Activated T-helper 1 cell treated with anti-CD3 and anti-CD28 coated beads, Interleukin-12 subunit alpha, Interleukin-12 subunit beta, Interleukin-2, Interleukin-4 antibody, amounts not matched to agents 30 ng/mL and 10 ng/mL and 1 ng/mL, durations not matched to agents 14 hours and 24 hours and 36 hours (primary cell): ENCODE data around the gene CLRN1. TPM values are rescaled to one million over a fixed set of nuclear protein-coding genes. Genes with fewer than 3 reads are reported as not detected.

Source experiments
- DNase-seq: peaks from one replicate; pipeline ENCODE4 v3.0.0; 2021; ENCODE audit warnings: low spot score
- H3K27ac Mint-ChIP-seq: one replicate; pipeline ENCODE4 v1.8.0; 2021; ENCODE audit warnings: mild to moderate bottlenecking, mixed read lengths
- H3K27me3 Mint-ChIP-seq: one replicate; pipeline ENCODE4 v1.8.0; 2022; ENCODE audit warnings: mild to moderate bottlenecking, moderate library complexity, mixed read lengths; ENCODE audit not compliant: insufficient read depth
- H3K36me3 Mint-ChIP-seq: one replicate; pipeline ENCODE4 v1.8.0; 2021; ENCODE audit warnings: low read depth, mixed read lengths
- H3K4me1 Mint-ChIP-seq: one replicate; pipeline ENCODE4 v1.8.0; 2021; ENCODE audit warnings: low read depth, mixed read lengths
- H3K4me3 Mint-ChIP-seq: one replicate; pipeline ENCODE4 v1.8.0; 2021; ENCODE audit warnings: mild to moderate bottlenecking, moderate library complexity, mixed read lengths
- H3K9me3 Mint-ChIP-seq: one replicate; pipeline ENCODE4 v1.8.0; 2021; ENCODE audit warnings: mixed read lengths
- intact Hi-C: fragments of 100-400 bp; cut with micrococcal nuclease; formaldehyde crosslinking; loops from one replicate; pipeline ENCODE4 v1.15.1; 2024
- total RNA-seq: library from RNA; stranded (reverse); gene quantifications from 2 replicates; pipeline ENCODE4 v1.2.3, GENCODE V29; 2022

The CLRN1 gene
- total RNA-seq, 1 donor from 2014 or later, result not detected

DNA sequence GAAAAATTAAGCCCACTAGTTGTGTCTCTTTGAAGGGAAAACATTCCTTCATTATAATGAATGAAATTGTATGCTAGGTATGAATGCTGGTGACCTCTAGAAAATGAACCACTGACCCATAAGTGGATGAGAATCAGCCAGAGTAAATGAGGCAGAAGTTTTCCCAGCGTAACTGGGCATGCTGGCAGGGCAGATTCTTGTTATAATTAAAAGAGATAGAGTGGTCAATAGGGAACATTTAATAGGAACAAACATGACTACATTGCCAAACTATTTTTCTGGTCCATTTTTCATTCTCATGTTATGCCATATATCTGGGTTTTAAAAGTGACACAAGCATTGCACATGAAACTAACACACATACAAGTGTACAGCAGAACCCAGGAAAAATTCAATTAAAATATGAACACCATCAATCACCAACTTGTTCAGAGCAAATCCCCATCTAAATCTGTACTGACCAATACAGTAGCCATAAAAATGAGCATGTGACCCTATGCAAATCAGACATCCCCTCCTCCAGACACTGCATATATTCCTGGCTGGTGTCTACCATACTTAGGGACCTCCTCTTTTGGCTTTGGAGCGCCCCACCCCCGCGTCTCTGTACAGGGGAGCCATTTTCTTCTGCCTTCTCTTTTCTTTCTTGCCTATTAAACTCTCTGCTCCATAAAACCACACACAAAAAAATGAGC is 4.0 kb downstream of the CLRN1 start:
- Mint-ChIP-seq H3K4me1 (no peaks in the 10 kb centered on the region), H3K36me3 (no peaks in the 10 kb centered on the region), H3K4me3 (no peak overlapping the region), H3K27me3 (peaks cover 8% of the 10 kb centered on the region), H3K27ac (no peak overlapping the region), H3K9me3 (no peaks in the 10 kb centered on the region)
- intact Hi-C loops, result no loop called here
- no peak for DNase-seq

- DNase-seq, result no peak
- no peak overlapping the region for H3K27ac Mint-ChIP-seq
- H3K9me3 Mint-ChIP-seq, result no peaks in the 10 kb centered on the region
- H3K4me1 Mint-ChIP-seq, result no peaks in the 10 kb centered on the region
- peaks cover 5% of the 10 kb centered on the region for H3K27me3 Mint-ChIP-seq
- no peak overlapping the region for H3K4me3 Mint-ChIP-seq
- no peaks in the 10 kb centered on the region for H3K36me3 Mint-ChIP-seq
- intact Hi-C loops, result no loop called here
Measured at GRCh38 chr3:150965436-150965835, 7.1 kb downstream of the CLRN1 start.

GRCh38 chr3:150961949-150962348 is 10.6 kb downstream of the CLRN1 start:
- H3K27ac Mint-ChIP-seq, result no peak overlapping the region
- H3K4me3 Mint-ChIP-seq, result no peak overlapping the region
- intact Hi-C loops, result no loop called here
- peaks cover 10% of the 10 kb centered on the region for H3K27me3 Mint-ChIP-seq
- DNase-seq, result no peak
- no peaks in the 10 kb centered on the region for H3K9me3 Mint-ChIP-seq
- H3K4me1 Mint-ChIP-seq, result no peaks in the 10 kb centered on the region
- H3K36me3 Mint-ChIP-seq, result no peaks in the 10 kb centered on the region

DNA sequence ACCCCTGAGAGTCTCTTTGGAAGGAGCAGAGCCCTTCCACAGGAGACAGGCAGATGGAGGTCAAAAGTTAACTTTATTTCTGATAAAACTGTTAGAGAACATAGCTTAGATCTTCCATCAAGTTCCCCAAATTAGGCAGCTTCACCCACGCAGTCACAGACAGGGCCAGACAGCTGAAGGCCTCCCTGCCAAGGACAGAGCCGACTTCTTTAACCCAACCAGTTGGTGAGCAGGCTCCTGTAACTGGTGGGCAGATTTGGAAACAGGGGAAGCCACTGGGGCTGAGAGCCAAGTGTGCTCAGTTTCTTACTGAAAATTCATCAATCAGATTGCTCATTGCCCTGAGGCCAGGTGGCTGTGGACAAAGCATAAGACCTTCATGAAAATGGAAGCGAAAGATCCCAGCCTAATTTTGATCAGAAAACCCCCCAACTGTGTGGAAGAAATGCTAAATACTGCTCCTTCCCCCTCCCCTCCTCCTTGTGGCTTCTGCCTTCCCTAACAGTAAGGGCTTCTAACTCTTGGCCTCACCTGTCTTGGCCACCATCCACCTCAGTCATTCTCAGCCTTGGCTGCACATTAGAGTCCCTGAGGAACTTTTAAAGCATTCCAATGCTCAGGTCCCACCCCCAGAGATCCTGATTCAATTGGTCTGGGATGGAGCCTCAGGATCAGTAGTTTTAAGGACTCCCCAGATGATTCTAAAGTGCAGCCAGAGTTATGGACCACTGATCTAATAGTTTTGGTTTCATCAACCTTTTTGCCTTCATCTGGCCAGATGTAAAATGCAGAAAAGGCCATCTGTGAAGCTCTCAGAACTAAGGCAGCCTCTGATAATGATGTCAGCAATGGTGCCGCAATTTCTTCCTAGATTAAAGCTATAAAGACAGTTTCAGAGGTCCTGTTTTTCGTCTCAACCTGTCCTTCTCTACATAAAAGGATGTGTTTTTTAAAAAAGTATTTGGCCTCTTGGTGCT is 11.5 kb downstream of the CLRN1 start:
- no peak overlapping the region for H3K4me3 Mint-ChIP-seq
- no peak for DNase-seq

DNA sequence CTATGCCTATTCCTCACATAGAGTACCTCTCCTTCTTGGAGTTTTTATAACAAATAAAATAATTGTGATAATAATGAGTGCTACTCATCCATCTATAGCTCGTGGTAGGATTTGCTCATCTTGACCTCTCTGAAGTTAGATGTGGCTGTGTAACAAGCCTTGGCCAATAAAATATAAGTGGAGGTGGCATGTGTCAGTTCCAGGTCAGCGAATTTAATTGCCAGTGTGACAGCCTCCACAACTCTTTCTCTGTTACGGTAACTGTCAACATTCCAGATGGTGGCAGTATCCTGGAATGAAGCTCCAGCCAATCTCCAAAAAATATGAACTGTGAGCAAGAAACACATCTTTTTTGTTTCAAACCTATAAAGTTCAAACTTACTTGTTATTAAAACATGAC is 13.8 kb downstream of the CLRN1 start:
- H3K27me3 Mint-ChIP-seq, result peaks cover 12% of the 10 kb centered on the region
- no peak for DNase-seq
- H3K27ac Mint-ChIP-seq, result no peak overlapping the region
- intact Hi-C loops, result no loop called here
- H3K9me3 Mint-ChIP-seq, result no peaks in the 10 kb centered on the region
- no peaks in the 10 kb centered on the region for H3K4me1 Mint-ChIP-seq
- H3K36me3 Mint-ChIP-seq, result no peaks in the 10 kb centered on the region
- H3K4me3 Mint-ChIP-seq, result no peak overlapping the region

More for the DNA sequence above, 11.5 kb downstream of the CLRN1 start:
- no peaks in the 10 kb centered on the region for H3K36me3 Mint-ChIP-seq
- no peaks in the 10 kb centered on the region for H3K4me1 Mint-ChIP-seq
- no peak overlapping the region for H3K27ac Mint-ChIP-seq
- intact Hi-C loops, result no loop called here
- H3K27me3 Mint-ChIP-seq, result peaks cover 11% of the 10 kb centered on the region
- no peaks in the 10 kb centered on the region for H3K9me3 Mint-ChIP-seq

DNA sequence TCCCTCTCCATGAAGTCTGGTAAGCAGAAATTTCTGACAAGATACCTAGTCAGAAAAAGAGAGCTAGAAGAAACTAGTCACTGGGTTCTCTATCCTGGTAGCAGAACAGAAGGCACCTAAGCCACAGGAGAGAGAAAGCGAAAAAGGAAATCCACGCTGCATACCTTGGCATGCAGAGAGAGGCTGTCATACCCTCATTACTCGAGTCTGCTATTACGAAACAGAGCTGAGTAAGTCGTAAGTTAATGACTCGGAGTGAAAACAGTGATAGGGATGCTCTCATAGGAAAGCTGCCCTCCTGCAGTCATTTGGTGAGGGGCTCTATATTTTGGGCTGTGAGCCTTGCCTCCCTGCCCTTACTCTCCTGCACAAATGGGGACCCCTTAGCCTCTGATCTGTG is 16.2 kb downstream of the CLRN1 start:
- no peak for DNase-seq
- Mint-ChIP-seq H3K4me1 (no peaks in the 10 kb centered on the region), H3K36me3 (no peaks in the 10 kb centered on the region), H3K27ac (no peak overlapping the region), H3K4me3 (no peak overlapping the region), H3K27me3 (peaks cover 17% of the 10 kb centered on the region), H3K9me3 (no peaks in the 10 kb centered on the region)
- intact Hi-C loops, result no loop called here

GRCh38 chr3:150951923-150952322 is 20.6 kb downstream of the CLRN1 start:
- H3K4me3 Mint-ChIP-seq, result no peak overlapping the region
- H3K4me1 Mint-ChIP-seq, result no peaks in the 10 kb centered on the region
- DNase-seq, result no peak
- peaks cover 16% of the 10 kb centered on the region for H3K27me3 Mint-ChIP-seq
- no peaks in the 10 kb centered on the region for H3K9me3 Mint-ChIP-seq
- no peaks in the 10 kb centered on the region for H3K36me3 Mint-ChIP-seq
- H3K27ac Mint-ChIP-seq, result no peak overlapping the region
- intact Hi-C loops, result no loop called here

DNA sequence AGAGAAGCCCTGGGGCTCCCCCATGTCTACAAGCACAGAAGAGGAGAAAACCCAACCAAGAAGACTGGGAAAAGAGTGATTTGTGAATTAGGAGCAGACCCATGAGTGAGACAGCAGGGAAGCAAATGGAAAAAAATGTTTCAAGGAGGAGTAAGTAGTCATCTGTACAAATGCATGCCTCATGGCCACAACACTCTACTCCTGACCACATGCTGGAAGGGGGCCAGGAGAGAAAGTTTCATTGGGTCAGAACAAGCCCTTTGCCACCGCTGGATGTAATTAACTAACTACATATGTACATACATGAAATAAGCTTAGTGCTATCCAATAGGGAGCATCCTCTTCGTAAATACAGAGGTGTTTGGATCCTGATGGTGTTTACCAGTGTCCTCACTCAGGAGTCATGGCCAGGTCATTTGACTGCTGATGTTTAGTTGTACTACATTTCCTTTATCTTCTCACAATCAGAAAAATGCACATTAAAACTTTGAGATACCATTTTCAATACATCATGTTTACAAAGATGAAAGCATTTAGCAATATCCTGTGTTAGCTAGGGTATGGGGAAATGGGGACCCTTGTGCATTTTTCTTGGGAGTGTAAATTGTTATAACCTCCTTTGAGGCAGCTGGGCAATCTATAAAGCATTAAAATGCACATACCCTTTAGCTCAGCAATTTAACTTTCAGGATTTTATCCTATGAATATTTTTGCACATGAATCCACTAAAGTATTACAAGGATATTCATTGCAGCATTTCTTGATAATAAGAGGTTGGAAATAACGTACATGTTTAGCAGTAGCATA is 27.1 kb downstream of the CLRN1 start:
- Mint-ChIP-seq H3K27me3 (peaks cover 8% of the 10 kb centered on the region), H3K9me3 (no peaks in the 10 kb centered on the region), H3K36me3 (no peaks in the 10 kb centered on the region), H3K4me1 (no peaks in the 10 kb centered on the region), H3K27ac (no peak overlapping the region), H3K4me3 (no peak overlapping the region)
- intact Hi-C loops, result no loop called here
- no peak for DNase-seq

DNA sequence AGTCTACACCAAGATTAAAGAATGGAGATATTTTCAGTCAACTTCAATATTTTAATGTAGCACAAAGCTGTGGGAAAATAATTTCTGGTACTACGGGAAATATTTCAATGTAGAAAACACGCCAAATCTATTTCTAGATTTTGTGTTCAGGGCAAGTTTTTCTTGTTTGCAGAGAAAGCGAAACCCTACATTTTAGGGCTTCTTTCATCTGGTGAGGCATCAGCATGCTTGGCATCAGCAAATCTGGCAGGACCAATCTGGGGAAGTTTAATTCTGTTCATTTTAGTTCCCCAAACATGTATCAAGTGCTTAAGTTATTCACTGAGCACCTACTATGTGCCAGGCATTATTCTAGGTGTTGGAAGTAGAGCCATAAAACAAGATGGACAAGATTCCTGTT is 30.3 kb downstream of the CLRN1 start:
- DNase-seq, result no peak
- Mint-ChIP-seq H3K4me1 (no peaks in the 10 kb centered on the region), H3K27ac (no peak overlapping the region), H3K27me3 (peaks cover 6% of the 10 kb centered on the region), H3K9me3 (no peaks in the 10 kb centered on the region), H3K4me3 (no peak overlapping the region), H3K36me3 (no peaks in the 10 kb centered on the region)
- intact Hi-C loops, result no loop called here

DNA sequence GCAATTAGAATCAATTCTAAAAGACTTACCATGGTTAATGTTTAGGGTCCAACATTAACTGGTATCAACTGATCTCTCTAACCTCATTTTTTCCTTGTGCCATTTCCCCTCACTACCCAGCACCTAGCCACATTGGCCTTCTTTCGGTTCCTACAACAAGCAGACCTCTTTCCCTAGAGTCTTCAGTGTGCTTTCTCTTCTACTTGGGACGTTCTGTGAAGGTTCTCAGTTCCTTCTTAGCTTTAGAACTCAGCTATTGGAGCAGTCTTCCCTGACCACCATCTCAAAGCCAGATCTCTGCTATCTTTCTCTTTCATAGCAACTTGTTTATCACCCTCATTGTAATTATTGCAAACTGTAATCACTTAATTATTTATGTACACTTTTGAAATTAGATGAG is 35.8 kb downstream of the CLRN1 start:
- no peak for DNase-seq
- H3K27ac Mint-ChIP-seq, result no peak overlapping the region
- intact Hi-C loops, result no loop called here
- H3K4me1 Mint-ChIP-seq, result no peaks in the 10 kb centered on the region
- no peak overlapping the region for H3K4me3 Mint-ChIP-seq
- H3K9me3 Mint-ChIP-seq, result no peaks in the 10 kb centered on the region
- H3K27me3 Mint-ChIP-seq, result peaks cover 21% of the 10 kb centered on the region
- no peaks in the 10 kb centered on the region for H3K36me3 Mint-ChIP-seq

GRCh38 chr3:150933473-150933995 is 39.0 kb downstream of the CLRN1 start:
- H3K36me3 Mint-ChIP-seq, result no peaks in the 10 kb centered on the region
- DNase-seq, result no peak
- intact Hi-C loops, result no loop called here
- H3K4me1 Mint-ChIP-seq, result no peaks in the 10 kb centered on the region
- H3K4me3 Mint-ChIP-seq, result no peak overlapping the region
- H3K27ac Mint-ChIP-seq, result no peak overlapping the region
- no peaks in the 10 kb centered on the region for H3K9me3 Mint-ChIP-seq
- H3K27me3 Mint-ChIP-seq, result peaks cover 29% of the 10 kb centered on the region

- intact Hi-C loops, result no loop called here
- no peak overlapping the region for H3K4me3 Mint-ChIP-seq
- H3K27ac Mint-ChIP-seq, result no peak overlapping the region
- peaks cover 29% of the 10 kb centered on the region for H3K27me3 Mint-ChIP-seq
- DNase-seq, result no peak
- H3K36me3 Mint-ChIP-seq, result no peaks in the 10 kb centered on the region
- no peaks in the 10 kb centered on the region for H3K9me3 Mint-ChIP-seq
- H3K4me1 Mint-ChIP-seq, result no peaks in the 10 kb centered on the region
Measured at GRCh38 chr3:150931745-150932144, 40.8 kb downstream of the CLRN1 start.
